DND-41 (cell line): ENCODE data around the gene STAT5B.

Source experiments
- EZH2 ChIP-seq: IDR thresholded peaks from 3 replicates; pipeline ENCODE4 v1.6.1; 2012; ENCODE audit warnings: borderline replicate concordance, low read depth, mild to moderate bottlenecking, moderate library complexity, low read length, inconsistent platforms; ENCODE audit not compliant: severe bottlenecking
- TF ChIP-seq, protein P1 (sequence below): IDR thresholded peaks from 2 replicates; pipeline ENCODE4 v1.5.1; 2012; ENCODE audit warnings: borderline replicate concordance, low read length, moderate library complexity, mild to moderate bottlenecking; ENCODE audit not compliant: poor library complexity, severe bottlenecking; ENCODE audit errors: extremely low read depth

DNA sequence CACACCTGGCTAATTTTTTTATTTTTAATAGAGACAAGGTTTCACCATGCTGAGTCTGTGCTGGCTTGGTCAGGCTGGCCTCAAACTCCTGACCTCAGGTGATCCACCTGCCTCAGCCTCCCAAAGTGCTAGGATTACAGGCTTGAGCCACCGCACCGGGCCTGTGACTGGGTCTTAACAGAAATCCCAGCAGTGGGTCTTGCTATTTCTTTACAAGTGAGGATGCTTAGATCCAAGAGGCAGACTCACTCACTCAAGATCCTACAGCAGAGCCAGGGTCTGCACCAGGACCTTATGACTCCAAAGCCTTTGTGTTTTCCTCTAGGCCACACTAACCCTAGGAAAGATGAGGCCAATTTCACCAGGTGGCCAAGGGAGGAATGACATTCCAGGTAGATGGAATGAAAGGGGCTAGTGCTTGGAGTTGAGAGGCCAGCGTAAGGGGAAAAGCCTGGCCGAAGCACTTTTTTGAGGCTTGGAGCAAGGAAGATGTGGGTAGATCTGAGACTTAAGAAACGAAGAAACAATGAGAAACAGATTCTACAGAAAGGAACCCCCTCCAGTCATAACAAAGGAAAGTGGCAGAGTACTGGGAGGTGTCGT is 6.4 kb upstream of the STAT5B start:
- TF ChIP-seq, protein P1, sequence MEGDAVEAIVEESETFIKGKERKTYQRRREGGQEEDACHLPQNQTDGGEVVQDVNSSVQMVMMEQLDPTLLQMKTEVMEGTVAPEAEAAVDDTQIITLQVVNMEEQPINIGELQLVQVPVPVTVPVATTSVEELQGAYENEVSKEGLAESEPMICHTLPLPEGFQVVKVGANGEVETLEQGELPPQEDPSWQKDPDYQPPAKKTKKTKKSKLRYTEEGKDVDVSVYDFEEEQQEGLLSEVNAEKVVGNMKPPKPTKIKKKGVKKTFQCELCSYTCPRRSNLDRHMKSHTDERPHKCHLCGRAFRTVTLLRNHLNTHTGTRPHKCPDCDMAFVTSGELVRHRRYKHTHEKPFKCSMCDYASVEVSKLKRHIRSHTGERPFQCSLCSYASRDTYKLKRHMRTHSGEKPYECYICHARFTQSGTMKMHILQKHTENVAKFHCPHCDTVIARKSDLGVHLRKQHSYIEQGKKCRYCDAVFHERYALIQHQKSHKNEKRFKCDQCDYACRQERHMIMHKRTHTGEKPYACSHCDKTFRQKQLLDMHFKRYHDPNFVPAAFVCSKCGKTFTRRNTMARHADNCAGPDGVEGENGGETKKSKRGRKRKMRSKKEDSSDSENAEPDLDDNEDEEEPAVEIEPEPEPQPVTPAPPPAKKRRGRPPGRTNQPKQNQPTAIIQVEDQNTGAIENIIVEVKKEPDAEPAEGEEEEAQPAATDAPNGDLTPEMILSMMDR = no peak
- TF ChIP-seq EZH2 = no peak
